GM06990 (cell line): Measurements from ENCODE around the gene HADHB.
"Not testable (repeated sequence)": the region's sequence is repeated elsewhere in the genome, so short reads cannot be mapped to it uniquely, and the experiment has no call there.

Experiments
- DNase-seq: peaks from one replicate; pipeline ENCODE4 v3.0.0-alpha.2; 2011; ENCODE audit not compliant: insufficient read length; ENCODE audit errors: extremely low read depth
- H3K27me3 ChIP-seq: replicated peaks from 2 replicates; pipeline ENCODE4 v1.6.0; 2011; ENCODE audit warnings: low read length; ENCODE audit not compliant: control insufficient read depth, insufficient read depth
- H3K36me3 ChIP-seq: 2 replicates; pipeline ENCODE4 v1.5.1; 2011; ENCODE audit warnings: low read length; ENCODE audit not compliant: control insufficient read depth, insufficient read depth
- H3K4me3 ChIP-seq: replicated peaks from 2 replicates; pipeline ENCODE4 v1.5.1; 2011; ENCODE audit warnings: low read depth, mild to moderate bottlenecking, control low read depth, low read length
- CTCF ChIP-seq: IDR thresholded peaks from 2 replicates; pipeline ENCODE4 v1.5.1; 2011; ENCODE audit warnings: low read length, control low read depth, mild to moderate bottlenecking, inconsistent platforms; ENCODE audit not compliant: insufficient read depth, poor library complexity, severe bottlenecking

The HADHB gene

GRCh38 chr2:26300234-26300925 lies 55.6 kb downstream of the HADHB start:
- no peak overlapping the region for H3K4me3 ChIP-seq
- no peak for DNase-seq
- H3K27me3 ChIP-seq, result no peaks in the 10 kb centered on the region
- TF ChIP-seq CTCF, result no peak
- H3K36me3 ChIP-seq, result no peaks in the 10 kb centered on the region

GRCh38 chr2:26302846-26303245 lies 58.1 kb downstream of the HADHB start:
- Histone ChIP-seq H3K27me3 (no peaks in the 10 kb centered on the region), H3K4me3 (no peak overlapping the region), H3K36me3 (no peaks in the 10 kb centered on the region)
- DNase-seq, result no peak
- TF ChIP-seq CTCF, result no peak

- not testable (repeated sequence) for H3K4me3 ChIP-seq, H3K36me3 ChIP-seq, DNase-seq, H3K27me3 ChIP-seq
These were observed 60.4 kb downstream of the HADHB start for GRCh38 chr2:26305094-26305493.

- Histone ChIP-seq H3K36me3 (no peaks in the 10 kb centered on the region), H3K27me3 (no peaks in the 10 kb centered on the region), H3K4me3 (no peak overlapping the region)
- DNase-seq, result no peak
- TF ChIP-seq CTCF, result no peak
These were observed 60.8 kb downstream of the HADHB start for GRCh38 chr2:26305540-26305939.

GRCh38 chr2:26309921-26310320 lies 65.2 kb downstream of the HADHB start:
- no peaks in the 10 kb centered on the region for H3K27me3 ChIP-seq
- H3K36me3 ChIP-seq, result no peaks in the 10 kb centered on the region
- TF ChIP-seq CTCF, result no peak
- no peak for DNase-seq
- no peak overlapping the region for H3K4me3 ChIP-seq

- DNase-seq, result no peak
- Histone ChIP-seq H3K4me3 (no peak overlapping the region), H3K27me3 (no peaks in the 10 kb centered on the region), H3K36me3 (no peaks in the 10 kb centered on the region)
- TF ChIP-seq CTCF, result no peak
These were observed 67.7 kb downstream of the HADHB start for GRCh38 chr2:26312471-26312870.
